ENCODE data around the gene LAMA2.

The LAMA2 gene

DNA sequence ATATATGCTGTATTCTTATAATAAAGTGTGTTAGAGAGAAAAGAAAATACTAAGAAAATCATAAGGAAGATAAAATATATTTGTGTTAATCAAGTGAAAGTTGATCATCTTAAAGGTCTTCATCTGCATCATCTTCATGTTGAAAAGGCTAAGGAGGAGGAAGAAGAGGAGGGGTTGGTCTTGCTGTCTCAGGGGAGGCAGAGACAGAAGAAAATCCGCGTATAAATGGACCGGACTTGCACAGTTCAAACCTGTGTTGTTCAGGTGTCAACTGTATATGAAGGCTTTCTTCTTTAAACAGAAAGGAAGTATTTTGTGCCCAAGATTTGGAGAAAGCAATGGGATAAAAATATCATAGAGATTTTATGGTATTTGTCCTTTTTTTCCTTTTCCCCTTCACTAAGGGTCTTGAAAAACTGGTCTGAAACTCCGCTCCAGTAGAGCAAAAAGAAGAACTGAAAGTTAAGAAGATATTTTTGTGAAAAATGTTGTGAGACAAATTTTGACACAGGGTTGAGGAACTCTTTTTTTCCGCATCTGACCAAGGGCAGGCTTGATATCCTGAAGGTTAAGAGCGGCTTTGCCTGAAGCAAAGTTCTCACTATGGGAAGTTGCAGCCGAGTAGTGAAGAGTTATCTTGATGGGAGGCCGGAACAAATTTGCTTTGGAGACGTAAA lies 350.7 kb downstream of the LAMA2 start:
- DNase-seq = no peak

- no peak for DNase-seq
These were observed 352.4 kb downstream of the LAMA2 start for GRCh38 chr6:129235167-129236000.

DNA sequence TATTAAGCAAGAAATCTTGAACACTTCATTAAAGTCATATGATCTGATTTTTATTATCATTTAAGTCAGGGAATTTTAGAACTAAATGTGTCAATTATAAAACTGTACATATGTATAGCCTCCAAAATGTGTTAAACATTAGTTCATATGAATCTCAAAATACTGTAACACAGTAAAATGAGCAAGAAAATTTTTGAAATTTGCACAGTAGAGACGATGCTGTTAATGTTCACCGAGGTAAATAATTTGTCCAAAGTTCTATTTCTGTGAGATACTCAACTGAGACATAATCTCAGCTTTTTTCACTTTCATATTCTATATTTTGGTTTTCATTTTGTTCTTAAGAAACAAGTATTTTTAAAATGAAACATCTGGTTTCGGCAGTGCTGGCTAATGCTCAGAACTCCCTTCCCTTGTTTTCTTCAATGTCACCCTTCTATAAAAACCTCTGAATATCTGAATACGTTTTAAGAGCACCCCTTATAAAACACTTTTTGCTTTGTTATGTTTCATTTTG lies 353.1 kb downstream of the LAMA2 start:
- DNase-seq = no peak

DNA sequence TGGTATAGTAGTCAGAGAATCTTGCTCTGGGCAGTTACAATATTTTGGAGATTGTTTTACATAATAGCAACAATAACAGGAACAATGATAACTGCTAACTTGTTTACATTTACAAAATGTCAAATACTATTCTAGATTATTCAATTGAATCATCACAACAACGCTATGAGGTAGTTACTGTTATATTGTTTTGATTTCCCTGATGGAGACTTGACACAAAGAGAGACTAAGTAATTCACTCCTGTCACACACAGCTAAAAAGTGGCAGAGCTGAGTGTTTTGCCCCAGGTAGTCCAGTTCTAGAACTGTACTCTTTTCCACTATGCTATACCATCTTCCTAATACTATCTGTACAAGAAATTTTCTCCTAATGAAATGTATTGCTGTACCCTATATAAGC lies 356.1 kb downstream of the LAMA2 start:
- DNase-seq = no peak

GRCh38 chr6:129239825-129240491 lies 357.0 kb downstream of the LAMA2 start:
- DNase-seq = no peak

DNA sequence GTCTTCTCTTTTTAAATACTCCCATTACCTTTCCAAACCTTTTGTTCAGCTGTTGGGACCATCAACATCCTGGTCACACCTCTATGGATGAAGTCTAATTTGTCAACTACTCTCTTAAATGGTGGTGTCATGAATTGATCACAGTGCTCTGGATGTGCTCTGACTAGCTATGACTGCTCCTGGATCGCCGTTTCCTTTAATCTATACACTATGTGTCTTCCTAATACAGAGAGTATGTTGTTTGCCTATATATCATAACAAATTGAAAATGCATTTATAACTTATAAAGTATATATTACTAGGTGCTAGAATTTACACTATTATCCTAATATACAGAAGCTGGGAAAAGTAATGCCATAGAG lies 357.5 kb downstream of the LAMA2 start:
- DNase-seq = no peak

DNA sequence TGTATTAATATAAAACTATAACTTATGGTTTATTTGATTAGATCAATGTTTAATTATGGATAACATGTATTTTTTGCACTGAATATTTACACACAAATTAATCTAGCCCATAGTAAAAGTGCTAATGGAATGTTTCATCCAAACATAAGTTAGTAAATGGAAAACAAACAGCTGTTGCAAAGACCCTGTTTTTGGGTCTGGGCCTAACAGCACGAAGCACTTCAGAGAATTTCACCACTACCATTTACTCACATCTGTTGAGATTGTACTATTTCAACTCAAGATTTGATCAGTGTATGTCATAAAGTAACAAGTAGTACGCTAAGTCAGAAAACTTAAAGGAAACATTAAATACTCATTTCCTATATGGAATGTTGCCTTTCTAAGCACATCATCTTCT lies 359.6 kb downstream of the LAMA2 start:
- DNase-seq = no peak

DNA sequence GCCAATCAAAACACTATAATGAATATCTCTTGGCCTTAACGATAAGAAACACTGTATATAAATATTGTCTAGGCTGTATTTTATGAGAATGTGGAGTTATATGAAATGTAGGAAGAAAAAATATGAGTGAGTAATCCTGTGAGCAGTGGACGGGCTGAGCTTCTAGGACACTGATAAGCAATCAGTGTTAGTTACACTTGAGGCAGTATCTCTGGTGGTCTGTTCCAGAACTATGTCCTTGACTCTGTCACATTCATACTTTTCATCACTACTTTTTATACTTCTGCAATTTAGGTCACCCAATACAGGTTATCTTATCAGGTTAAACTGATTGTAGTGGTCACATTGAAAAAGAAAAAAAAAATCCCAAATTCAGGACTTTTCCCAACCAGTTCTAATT lies 360.4 kb downstream of the LAMA2 start:
- DNase-seq = no peak

DNA sequence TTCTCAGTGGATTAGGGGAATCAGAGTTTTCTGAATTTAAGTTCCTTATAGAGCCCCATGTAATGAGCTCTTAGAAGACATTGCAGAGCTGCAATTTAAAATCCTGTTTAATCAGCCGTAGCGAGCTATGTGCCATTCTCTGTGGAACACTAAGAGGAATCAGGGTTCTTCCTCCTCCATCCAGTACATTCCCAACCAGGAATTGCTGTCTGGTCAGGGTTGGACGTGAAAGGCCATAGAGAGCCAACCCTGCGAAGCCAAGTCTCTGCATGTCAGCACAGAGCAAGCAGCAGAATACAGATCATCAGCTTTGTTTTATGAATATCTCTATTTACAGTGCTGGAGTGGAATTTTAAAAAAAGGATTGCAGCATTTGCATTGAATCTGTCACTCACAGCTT lies 366.0 kb downstream of the LAMA2 start:
- DNase-seq = no peak

DNA sequence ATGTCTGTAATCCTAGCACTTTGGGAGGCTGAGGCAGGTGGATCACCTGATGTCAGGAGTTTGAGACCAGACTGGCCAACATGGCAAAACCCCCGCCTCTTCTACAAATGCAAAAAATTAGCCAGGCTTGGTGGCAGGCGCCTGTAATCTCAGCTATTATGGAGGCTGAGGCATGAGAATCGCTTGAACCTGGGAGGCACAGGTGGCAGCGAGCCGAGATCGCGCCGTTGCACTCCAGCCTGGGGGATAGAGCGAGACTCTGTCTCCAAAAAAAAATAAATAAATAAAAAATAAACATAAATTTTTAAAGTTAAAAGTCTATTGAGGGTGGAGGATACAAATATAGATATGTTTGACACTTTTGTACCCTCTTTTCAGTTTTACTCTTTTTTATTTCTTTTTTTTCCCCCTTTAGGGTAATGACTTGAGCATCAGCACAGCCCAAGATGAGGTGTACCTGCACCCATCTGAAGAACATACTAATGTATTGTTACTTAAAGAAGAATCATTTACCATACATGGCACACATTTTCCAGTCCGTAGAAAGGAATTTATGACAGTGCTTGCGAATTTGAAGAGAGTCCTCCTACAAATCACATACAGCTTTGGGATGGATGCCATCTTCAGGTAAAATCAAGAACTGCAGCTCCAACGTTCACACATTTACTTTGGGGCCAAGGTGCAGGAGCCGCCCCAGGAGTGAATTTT lies 368.9 kb downstream of the LAMA2 start:
- peak; percentile 43 for DNase-seq

- no peak for DNase-seq
These were observed 369.6 kb downstream of the LAMA2 start for GRCh38 chr6:129252377-129253071.

DNA sequence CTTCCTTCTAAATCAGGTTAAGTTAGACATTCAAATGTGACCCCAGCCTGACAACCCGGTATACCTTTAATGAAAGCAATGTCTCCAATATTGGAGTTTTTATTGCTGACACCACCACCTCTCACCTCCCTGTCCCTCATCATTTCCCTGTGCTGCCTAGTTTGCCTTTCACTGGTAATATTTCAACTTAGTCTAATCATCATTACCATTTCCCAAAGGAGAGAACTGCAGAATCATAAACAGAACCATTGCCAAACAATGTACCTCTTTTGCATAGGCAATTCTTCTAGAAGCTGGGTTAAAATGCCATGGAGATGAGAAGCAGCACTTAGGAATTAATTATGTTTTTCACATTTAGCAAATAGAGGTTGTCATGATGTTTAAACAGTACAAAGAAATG lies 370.3 kb downstream of the LAMA2 start:
- no peak for DNase-seq

- DNase-seq = no peak
These were observed 370.8 kb downstream of the LAMA2 start for GRCh38 chr6:129253727-129254126.

- DNase-seq = no peak
These were observed 374.3 kb downstream of the LAMA2 start for GRCh38 chr6:129257196-129257595.

- DNase-seq = no peak
These were observed 379.7 kb downstream of the LAMA2 start for GRCh38 chr6:129262661-129263060.

GRCh38 chr6:129263176-129263575 lies 380.2 kb downstream of the LAMA2 start:
- no peak for DNase-seq

DNA sequence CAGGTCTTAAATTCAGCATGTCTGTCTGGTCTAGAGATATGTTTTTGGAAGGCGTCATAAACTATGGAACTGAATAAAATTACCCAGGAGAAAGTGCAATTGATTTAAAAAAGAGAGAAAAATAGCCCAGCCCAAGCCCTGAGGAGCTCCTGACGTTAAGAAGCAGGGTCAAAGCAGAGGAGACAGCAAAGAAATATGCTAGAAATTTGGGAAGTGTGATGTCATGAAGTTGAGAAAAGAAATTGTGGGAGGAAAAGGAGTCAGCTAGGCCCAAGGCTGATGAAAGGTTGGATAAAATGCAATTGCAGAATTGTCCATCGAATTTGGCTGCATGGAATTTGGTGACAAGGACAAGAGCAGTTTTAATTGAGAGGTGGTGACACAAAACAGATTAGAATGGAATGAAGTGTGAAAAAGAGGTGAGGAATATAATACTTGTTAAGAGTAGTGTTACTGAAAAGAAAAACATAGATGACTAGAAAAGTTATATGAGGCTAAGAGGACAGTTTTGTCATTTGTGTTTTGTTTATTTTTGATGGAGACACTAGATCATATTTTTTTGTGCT lies 381.6 kb downstream of the LAMA2 start:
- no peak for DNase-seq

DNA sequence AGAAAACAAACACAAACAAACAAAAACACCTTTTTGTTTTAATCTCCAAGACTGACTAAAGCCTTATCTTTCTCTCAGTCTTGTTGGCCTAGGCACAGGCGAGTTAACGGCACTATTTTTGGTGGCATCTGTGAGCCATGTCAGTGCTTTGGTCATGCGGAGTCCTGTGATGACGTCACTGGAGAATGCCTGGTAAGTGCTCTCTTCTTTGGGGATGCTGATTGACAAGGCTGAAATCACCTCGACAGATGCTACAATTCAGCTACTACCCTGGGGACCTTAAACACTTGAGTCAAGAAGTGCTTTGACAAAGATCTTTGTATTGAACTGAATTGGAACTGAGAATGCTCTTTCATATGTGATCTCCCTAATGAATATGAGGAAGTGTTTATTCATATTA lies 384.1 kb downstream of the LAMA2 start:
- no peak for DNase-seq

DNA sequence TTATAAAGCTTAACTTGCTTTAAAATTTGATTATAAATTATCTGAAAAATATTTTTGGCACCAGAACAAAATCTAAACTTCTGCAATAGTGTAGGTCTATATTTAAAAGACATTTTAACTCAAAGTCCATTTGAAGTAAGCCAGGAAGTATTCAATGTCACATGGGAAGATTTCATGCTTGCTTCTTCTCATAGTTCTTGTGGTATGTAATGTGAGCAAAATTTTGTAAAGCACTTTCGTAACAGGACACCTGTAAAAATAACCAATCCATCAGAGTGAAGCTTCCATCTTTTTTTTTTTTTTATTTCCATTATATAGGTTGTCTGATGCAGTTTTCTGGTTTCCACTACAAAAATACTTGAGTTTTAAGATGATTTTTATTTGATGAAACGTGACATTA lies 386.1 kb downstream of the LAMA2 start:
- DNase-seq = no peak

DNA sequence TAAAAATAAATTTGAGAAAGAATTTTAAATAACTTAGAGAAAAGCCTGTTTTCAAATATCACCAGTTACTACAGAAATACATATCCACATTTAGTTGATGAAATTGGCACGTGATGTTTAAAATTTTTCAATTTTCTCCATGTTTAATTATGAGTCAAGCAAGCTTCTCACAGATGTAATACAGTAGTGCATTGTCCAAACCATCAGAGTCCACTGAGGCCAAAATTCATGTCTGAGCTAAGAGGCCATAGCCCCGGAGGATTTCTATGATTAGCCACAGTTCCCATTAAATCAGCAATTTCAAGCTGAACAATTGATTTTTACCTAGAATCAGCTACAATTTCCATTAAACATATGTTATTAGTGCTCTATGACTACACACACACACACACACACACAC lies 387.0 kb downstream of the LAMA2 start:
- no peak for DNase-seq

DNA sequence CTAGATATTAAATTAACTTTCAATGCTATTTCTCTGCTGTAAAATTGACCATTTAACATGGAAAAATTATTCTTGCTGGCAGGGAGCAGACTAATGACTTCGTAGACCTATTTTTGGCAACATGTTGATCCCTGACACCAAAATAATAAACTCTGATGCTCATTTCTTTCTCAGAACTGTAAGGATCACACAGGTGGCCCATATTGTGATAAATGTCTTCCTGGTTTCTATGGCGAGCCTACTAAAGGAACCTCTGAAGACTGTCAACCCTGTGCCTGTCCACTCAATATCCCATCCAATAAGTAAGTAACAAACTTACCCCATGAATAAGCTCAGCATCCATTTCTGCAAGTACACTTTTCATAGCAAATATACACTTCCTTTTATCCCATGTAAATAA lies 387.5 kb downstream of the LAMA2 start:
- no peak for DNase-seq

GRCh38 chr6:129273161-129273560 lies 390.2 kb downstream of the LAMA2 start:
- no peak for DNase-seq

Data from CD4-positive, alpha-beta T cell treated with Interleukin-6 for 4 hours (primary cell).